ENCODE results near the gene E2F1. TPM values are rescaled to one million over a fixed set of nuclear protein-coding genes. Genes with fewer than 3 reads are reported as not detected.
"Not testable (repeated sequence)": the region's sequence is repeated elsewhere in the genome, so short reads cannot be mapped to it uniquely, and the experiment has no call there.

Gene E2F1
- total and polyA plus RNA-seq, 2 donors (not counting 3 experiments of a cell fraction or from before 2014, with no cell fraction given): 20.7 to 29.6 TPM

DNA sequence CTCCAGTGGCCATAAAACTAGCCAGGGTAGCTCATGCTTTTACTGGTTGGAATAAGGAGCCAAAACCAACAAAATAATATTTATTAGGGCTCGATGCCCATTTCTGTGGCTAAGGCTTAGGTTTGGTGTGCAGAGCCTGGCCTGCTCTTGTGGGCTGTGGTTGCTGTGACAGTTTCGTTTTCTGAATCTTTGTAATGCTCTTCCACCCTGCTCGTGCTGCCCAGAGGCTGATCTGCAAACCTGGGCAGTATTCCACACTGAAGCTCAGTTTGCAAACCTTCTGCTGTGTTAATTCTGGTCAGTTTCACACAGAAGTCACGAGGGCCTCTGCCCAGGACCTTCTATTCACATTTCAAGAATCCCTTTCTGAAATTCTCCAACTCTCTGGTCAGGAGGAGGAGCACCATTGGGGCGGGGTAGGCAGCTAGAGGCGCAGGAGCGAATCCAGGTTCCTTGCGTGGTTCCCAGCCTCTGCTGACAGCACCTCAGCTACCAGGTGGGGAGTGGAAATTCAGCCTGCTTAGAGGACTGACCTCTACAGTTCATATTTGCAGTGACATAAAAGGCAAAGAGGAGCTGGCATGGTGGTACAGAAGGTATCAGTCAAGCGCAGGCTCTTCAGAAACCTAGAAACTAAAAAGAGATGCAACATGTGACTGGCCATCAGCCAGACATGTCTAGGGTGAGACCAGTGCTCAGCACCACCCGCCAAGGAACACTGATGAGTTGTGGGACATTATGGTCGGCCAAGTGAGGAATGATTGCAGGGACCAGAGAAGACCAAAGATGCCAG, 38.4 kb downstream of the E2F1 start:
- Histone ChIP-seq H3K9me3 (replicated peaks; ENCODE audit: control insufficient read depth, insufficient read depth, low read length) (no peaks in the 10 kb centered on the region), H3K79me2 (ENCODE audit: control insufficient read depth, insufficient read depth, low read length) (no peaks in the 10 kb centered on the region), H3K9ac (replicated peaks; ENCODE audit: extremely low read depth, insufficient read depth, low read length) (no peak overlapping the region), H3K27me3 (ENCODE audit: control insufficient read depth in 2 of 2, insufficient read depth in 2 of 2, low read length in 2 of 2) (no peaks in the 10 kb centered on the region), H3K9me1 (replicated peaks; ENCODE audit: control insufficient read depth, extremely low read depth, insufficient read depth, low read length) (no peaks in the 10 kb centered on the region), H3K36me3 (ENCODE audit: control insufficient read depth in 2 of 2, extremely low read depth in 1 of 2, insufficient read depth in 2 of 2, low read length in 2 of 2) (peaks cover 3 to 18% of the 10 kb centered on the region in 2 experiments), H3K4me2 (ENCODE audit: insufficient read depth, low read length) (no peak overlapping the region), H3K27ac (ENCODE audit: insufficient read depth, low read depth, low read length) (no peak overlapping the region), H2AFZ (ENCODE audit: low read depth, low read length) (no peak overlapping the region), H3K4me1 (ENCODE audit: control insufficient read depth, extremely low read depth, insufficient read depth, low read length) (no peaks in the 10 kb centered on the region), H4K20me1 (replicated peaks; ENCODE audit: control insufficient read depth, extremely low read depth, insufficient read depth, low read length) (no peaks in the 10 kb centered on the region), H3K4me3 (replicated peaks in 1 of 3; ENCODE audit: insufficient read depth in 1 of 3, low read depth in 1 of 3, low read length in 3 of 3) (no peak overlapping the region)
- TF ChIP-seq JUN (IDR thresholded peaks at IDR 0.05; ENCODE audit: borderline replicate concordance, insufficient read depth, insufficient read length, low read depth) (no peak), EZH2 (IDR thresholded peaks at IDR 0.05; ENCODE audit: borderline replicate concordance, low read depth, low read length, severe bottlenecking) (no peak), POLR2A (IDR thresholded peaks at IDR 0.05; ENCODE audit: low read depth, low read length) (no peak), FOS (IDR thresholded peaks at IDR 0.05; ENCODE audit: borderline replicate concordance, insufficient read depth, low read length) (no peak), GATA2 (IDR thresholded peaks at IDR 0.05; ENCODE audit: insufficient read depth, insufficient read length, low read depth, low read length) (no peak), POLR2AphosphoS5 (IDR thresholded peaks at IDR 0.05; ENCODE audit: insufficient read depth, low read depth, low read length) (no peak), MYC (IDR thresholded peaks at IDR 0.05; ENCODE audit: low read depth, low read length) (no peak)
- TF ChIP-seq, protein P1, sequence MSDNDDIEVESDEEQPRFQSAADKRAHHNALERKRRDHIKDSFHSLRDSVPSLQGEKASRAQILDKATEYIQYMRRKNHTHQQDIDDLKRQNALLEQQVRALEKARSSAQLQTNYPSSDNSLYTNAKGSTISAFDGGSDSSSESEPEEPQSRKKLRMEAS (IDR thresholded peaks at IDR 0.05; ENCODE audit: insufficient read depth, insufficient read length): no peak
- TF ChIP-seq, protein P2, sequence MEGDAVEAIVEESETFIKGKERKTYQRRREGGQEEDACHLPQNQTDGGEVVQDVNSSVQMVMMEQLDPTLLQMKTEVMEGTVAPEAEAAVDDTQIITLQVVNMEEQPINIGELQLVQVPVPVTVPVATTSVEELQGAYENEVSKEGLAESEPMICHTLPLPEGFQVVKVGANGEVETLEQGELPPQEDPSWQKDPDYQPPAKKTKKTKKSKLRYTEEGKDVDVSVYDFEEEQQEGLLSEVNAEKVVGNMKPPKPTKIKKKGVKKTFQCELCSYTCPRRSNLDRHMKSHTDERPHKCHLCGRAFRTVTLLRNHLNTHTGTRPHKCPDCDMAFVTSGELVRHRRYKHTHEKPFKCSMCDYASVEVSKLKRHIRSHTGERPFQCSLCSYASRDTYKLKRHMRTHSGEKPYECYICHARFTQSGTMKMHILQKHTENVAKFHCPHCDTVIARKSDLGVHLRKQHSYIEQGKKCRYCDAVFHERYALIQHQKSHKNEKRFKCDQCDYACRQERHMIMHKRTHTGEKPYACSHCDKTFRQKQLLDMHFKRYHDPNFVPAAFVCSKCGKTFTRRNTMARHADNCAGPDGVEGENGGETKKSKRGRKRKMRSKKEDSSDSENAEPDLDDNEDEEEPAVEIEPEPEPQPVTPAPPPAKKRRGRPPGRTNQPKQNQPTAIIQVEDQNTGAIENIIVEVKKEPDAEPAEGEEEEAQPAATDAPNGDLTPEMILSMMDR (IDR thresholded peaks at IDR 0.05; ENCODE audit: extremely low read depth in 1 of 2, insufficient read depth in 1 of 2, low read depth in 1 of 2, low read length in 2 of 2): no peak
- peak; percentile 60 for DNase-seq (ENCODE audit: low read depth, low spot score)
- BruUV-seq (replicated peaks): no TSS peak
- ChIA-PET CTCF (interaction anchor here (0.8 to 1.4 kb wide), 6 partner anchors 16 to 232 kb away, joined by 3 to 6 read pairs (median 4); partner anchors contain the start of gene ACTL10), POLR2A (no interaction called here)
- dilution Hi-C loops (cut with MboI; ENCODE audit: extremely low pct_ligation_motif_present, low sequenced_read_pairs): no loop called here
- FAIRE-seq: peak; percentile 44
- intact Hi-C loops (cut with micrococcal nuclease): no loop called here

DNA sequence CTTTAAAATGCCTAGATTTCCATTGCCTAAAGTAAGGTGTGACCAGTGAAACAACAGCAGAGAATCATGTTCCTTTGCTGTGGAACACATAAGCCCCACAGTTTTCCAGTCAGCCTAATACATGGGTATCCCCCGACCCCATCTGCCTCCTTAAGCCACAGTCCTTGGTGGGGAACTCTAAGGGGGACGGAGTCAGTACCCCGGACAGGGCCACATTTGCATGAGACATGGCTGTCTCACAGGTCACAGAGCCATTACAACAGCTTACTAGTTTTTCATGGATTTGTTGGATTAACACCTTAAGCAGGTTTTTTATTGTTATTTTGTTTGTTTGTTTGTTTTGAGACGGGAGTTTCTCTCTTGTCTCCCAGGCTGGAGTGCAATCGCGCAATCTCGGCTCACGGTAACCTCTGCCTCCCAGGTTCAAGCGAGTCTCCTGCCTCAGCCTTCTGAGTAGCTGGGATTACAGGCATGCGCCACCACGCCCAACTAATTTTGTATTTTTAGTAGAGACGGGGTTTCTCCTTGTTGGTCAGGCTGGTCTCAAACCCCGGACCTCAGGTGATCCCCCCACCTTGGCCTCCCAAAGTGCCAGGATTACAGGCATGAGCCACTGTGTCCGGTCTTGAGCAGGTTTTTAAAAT, 39.1 kb downstream of the E2F1 start:
- BruUV-seq (replicated peaks); H3K27me3 ChIP-seq (ENCODE audit: control insufficient read depth in 2 of 2, insufficient read depth in 2 of 2, low read length in 2 of 2); H3K4me2 ChIP-seq (ENCODE audit: insufficient read depth, low read length); DNase-seq (ENCODE audit: low read depth, low spot score); dilution Hi-C loops (cut with MboI; ENCODE audit: extremely low pct_ligation_motif_present, low sequenced_read_pairs); POLR2A ChIA-PET; H3K9ac ChIP-seq (replicated peaks; ENCODE audit: extremely low read depth, insufficient read depth, low read length); H2AFZ ChIP-seq (ENCODE audit: low read depth, low read length); H3K27ac ChIP-seq (ENCODE audit: insufficient read depth, low read depth, low read length); H3K4me3 ChIP-seq (replicated peaks in 1 of 3; ENCODE audit: insufficient read depth in 1 of 3, low read depth in 1 of 3, low read length in 3 of 3); intact Hi-C loops (cut with micrococcal nuclease); H3K79me2 ChIP-seq (ENCODE audit: control insufficient read depth, insufficient read depth, low read length); H4K20me1 ChIP-seq (replicated peaks; ENCODE audit: control insufficient read depth, extremely low read depth, insufficient read depth, low read length); H3K4me1 ChIP-seq (ENCODE audit: control insufficient read depth, extremely low read depth, insufficient read depth, low read length); H3K9me1 ChIP-seq (replicated peaks; ENCODE audit: control insufficient read depth, extremely low read depth, insufficient read depth, low read length); H3K9me3 ChIP-seq (replicated peaks; ENCODE audit: control insufficient read depth, insufficient read depth, low read length): not testable (repeated sequence)
- H3K36me3 ChIP-seq (ENCODE audit: control insufficient read depth in 2 of 2, extremely low read depth in 1 of 2, insufficient read depth in 2 of 2, low read length in 2 of 2): peaks cover 3 to 18% of the 10 kb centered on the region in 2 experiments
- CTCF ChIA-PET: interaction anchor here (0.8 to 1.4 kb wide), 6 partner anchors 16 to 232 kb away, joined by 3 to 6 read pairs (median 4); partner anchors contain the start of gene ACTL10
- peak; percentile 63 for FAIRE-seq
